Ovary (tissue), 9 donors: ENCODE results near the gene TAF8. TPM values are rescaled to one million over a fixed set of nuclear protein-coding genes. Genes with fewer than 3 reads are reported as not detected.

Experiments
- DNase-seq, 5 donors: peaks; one replicate each; pipeline ENCODE4 v3.0.0-alpha.2; 2019 to 2020
- H3K27ac ChIP-seq, 2 donors: fragments of 200-600 bp; one replicate each; pipeline versions ENCODE4 v1.5.1 to v1.8.0; 2019 to 2022
- H3K27me3 ChIP-seq: fragments of 200-600 bp; one replicate; pipeline ENCODE4 v1.8.0; 2022
- H3K36me3 ChIP-seq: fragments of 200-600 bp; sonication (generic); one replicate; pipeline ENCODE4 v1.5.1; 2019
- H3K4me1 ChIP-seq: one replicate; pipeline ENCODE4 v1.8.1; 2013; ENCODE audit warnings: mild to moderate bottlenecking, moderate library complexity; ENCODE audit not compliant: insufficient read depth
- H3K4me3 ChIP-seq: fragments of 200-600 bp; sonication (generic); one replicate; pipeline ENCODE4 v1.5.1; 2017
- H3K9me3 ChIP-seq, 2 donors: fragments of 200-600 bp in 1 of 2; sonication (generic) in 1 of 2; one replicate each; pipeline versions ENCODE4 v1.5.1 to v1.8.1; 2013 to 2019; ENCODE audit warnings: mild to moderate bottlenecking in 1 of 2, moderate library complexity in 1 of 2
- EP300 ChIP-seq: sonication (generic); formaldehyde crosslinking; IDR thresholded peaks from one replicate; pipeline ENCODE4 v1.6.1; 2017; ENCODE audit warnings: antibody characterized with exemption
- POLR2A ChIP-seq: fragments of 450-650 bp; IDR thresholded peaks from one replicate; pipeline ENCODE4 v1.6.1; 2017; ENCODE audit warnings: antibody characterized with exemption, mild to moderate bottlenecking, moderate library complexity
- WGBS, 3 donors: extraction: QIAGEN DNeasy Blood & Tissue Kit in 1 of 3; methylation state at CpG; one replicate each; pipeline versions ENCODE4 v1.1.5 to v1.1.7; 2013 to 2017; 5-methylcytosine and 5-hydroxymethylcytosine counted together
- intact Hi-C, 4 donors: fragments of 100-400 bp; cut with DNase I; formaldehyde crosslinking; loops; one replicate each; pipeline versions ENCODE4 v1.11.0 to v1.15.1; 2022 to 2023
- polyA plus RNA-seq, 2 donors: library from polyadenylated mRNA; stranded (reverse); fragments of 200-250 nt in 1 of 2; fragments of 350-450 nt in 1 of 2; fragmentation: Illumina TruSeq in 1 of 2; extraction: RNeasy Lipid Tissue Mini Kit (QIAGEN cat#74804) in 1 of 2; gene quantifications; one replicate each; pipeline ENCODE4 v1.2.3, GENCODE V29; 2013 to 2014
- total RNA-seq, 7 donors: library from RNA; depleted of rRNA in 2 of 7; stranded (reverse); fragments of >200 nt in 2 of 7; fragmentation: NEBNext Ultra II Directional in 3 of 7; extraction: Animal tissue kit (Norgen Biotek cat#: 25700) in 3 of 7; gene quantifications; one replicate each; pipeline versions ENCODE4 v1.1.0 to v1.2.4, GENCODE V29; 2016 to 2023
- TF ChIP-seq, protein P1 (sequence below), 3 donors: fragments of 450-650 bp in 2 of 3; fragments of 200-600 bp in 1 of 3; IDR thresholded peaks; one replicate each; pipeline versions ENCODE4 v1.5.1 to v1.8.0; 2016 to 2022; ENCODE audit warnings: antibody characterized with exemption in 3 of 3, mild to moderate bottlenecking in 1 of 3
- donor health status: DM: no; HTN: no; CAD: no; lungs with moderate emphysema.
- donor health status: DM: no; HTN: no; CAD: no.
- donor health status: Bipolar disorder and iron deficiency.
- donor health status: DM: yes; HTN: yes; CAD: no.
- donor health status: DM: no; HTN: no; CAD: no.
- donor health status: DM: yes; HTN: yes; CAD: no.

TAF8 gene
- total and polyA plus RNA-seq, 9 donors: 9.2 to 21.3 (median 12.9) TPM

- H3K27ac ChIP-seq: no peak overlapping the region
- no peak overlapping the region for H3K4me3 ChIP-seq
- no peaks in the 10 kb centered on the region for H3K4me1 ChIP-seq
- TF ChIP-seq, protein P1, sequence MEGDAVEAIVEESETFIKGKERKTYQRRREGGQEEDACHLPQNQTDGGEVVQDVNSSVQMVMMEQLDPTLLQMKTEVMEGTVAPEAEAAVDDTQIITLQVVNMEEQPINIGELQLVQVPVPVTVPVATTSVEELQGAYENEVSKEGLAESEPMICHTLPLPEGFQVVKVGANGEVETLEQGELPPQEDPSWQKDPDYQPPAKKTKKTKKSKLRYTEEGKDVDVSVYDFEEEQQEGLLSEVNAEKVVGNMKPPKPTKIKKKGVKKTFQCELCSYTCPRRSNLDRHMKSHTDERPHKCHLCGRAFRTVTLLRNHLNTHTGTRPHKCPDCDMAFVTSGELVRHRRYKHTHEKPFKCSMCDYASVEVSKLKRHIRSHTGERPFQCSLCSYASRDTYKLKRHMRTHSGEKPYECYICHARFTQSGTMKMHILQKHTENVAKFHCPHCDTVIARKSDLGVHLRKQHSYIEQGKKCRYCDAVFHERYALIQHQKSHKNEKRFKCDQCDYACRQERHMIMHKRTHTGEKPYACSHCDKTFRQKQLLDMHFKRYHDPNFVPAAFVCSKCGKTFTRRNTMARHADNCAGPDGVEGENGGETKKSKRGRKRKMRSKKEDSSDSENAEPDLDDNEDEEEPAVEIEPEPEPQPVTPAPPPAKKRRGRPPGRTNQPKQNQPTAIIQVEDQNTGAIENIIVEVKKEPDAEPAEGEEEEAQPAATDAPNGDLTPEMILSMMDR (IDR thresholded peaks at IDR 0.05): no peak
- no peak for TF ChIP-seq EP300
- TF ChIP-seq POLR2A: no peak
- H3K9me3 ChIP-seq: no peaks in the 10 kb centered on the region
- no peak for DNase-seq
- intact Hi-C loops: no loop called here
- H3K36me3 ChIP-seq: no peaks in the 10 kb centered on the region
- H3K27me3 ChIP-seq: no peaks in the 10 kb centered on the region
- whole genome bisulfite sequencing, 3 donors: 62 to 66% (median 65%) methylated on average over 8 to 10 of the region's 10 CpGs
Observed at GRCh38 chr6:42118162-42119001, 68.1 kb downstream of the TAF8 start.

DNA sequence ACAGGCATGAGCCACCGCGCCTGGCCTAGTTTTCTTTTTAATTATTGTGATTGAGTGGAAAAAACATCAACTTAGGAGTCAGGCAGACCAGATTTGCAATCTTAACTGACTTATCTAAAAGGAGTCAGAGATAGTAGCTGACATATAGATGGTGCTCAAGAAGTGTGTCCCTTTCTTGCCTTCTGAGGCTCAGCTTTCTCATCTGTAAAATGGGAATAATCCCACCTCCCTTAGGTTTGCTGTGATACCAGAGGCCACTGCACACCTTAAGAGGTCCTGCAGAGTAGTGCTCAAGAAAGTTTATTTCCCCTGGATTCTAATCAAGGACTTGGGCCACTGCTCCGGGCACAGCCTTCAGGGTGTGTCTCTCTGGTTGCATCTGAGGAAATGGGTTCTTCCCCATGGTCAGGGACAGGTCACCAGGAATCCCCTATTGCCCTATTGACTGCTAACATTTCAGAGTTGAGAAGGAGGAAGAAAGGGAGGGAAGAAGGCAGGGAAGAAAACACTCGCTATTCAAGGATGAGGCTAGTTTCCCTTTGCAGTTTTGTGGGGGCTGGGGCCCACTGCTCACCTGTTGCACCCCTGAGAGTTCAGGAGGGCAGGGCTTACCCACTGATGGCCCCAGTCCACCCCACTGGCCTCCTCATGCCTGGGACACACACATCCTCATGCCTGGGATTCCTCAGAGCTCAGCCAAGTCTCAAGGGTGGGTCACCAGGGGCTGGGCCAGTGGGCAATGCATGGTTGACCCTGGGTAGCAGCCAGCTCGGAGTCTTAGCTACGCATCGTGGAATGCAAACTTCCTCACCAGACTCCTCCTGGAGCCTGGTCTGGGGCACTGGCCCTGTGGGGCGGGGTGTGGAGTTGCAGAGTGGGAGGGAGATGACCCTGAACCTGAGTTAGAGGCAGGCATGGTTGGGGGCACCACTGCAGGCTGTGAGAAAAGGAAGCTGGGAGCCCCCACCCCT, 70.9 kb downstream of the TAF8 start:
- Histone ChIP-seq H3K4me3 (no peak overlapping the region), H3K4me1 (no peaks in the 10 kb centered on the region), H3K27ac (no peak overlapping the region), H3K36me3 (no peaks in the 10 kb centered on the region), H3K27me3 (no peaks in the 10 kb centered on the region), H3K9me3 (no peaks in the 10 kb centered on the region)
- no peak for TF ChIP-seq POLR2A
- TF ChIP-seq EP300: no peak
- TF ChIP-seq, protein P1 (IDR thresholded peaks at IDR 0.05): no peak
- 51 to 70% (median 61%) methylated on average over 8 of the region's 8 CpGs for WGBS, 3 donors
- no peak for DNase-seq
- intact Hi-C loops: no loop called here

DNA sequence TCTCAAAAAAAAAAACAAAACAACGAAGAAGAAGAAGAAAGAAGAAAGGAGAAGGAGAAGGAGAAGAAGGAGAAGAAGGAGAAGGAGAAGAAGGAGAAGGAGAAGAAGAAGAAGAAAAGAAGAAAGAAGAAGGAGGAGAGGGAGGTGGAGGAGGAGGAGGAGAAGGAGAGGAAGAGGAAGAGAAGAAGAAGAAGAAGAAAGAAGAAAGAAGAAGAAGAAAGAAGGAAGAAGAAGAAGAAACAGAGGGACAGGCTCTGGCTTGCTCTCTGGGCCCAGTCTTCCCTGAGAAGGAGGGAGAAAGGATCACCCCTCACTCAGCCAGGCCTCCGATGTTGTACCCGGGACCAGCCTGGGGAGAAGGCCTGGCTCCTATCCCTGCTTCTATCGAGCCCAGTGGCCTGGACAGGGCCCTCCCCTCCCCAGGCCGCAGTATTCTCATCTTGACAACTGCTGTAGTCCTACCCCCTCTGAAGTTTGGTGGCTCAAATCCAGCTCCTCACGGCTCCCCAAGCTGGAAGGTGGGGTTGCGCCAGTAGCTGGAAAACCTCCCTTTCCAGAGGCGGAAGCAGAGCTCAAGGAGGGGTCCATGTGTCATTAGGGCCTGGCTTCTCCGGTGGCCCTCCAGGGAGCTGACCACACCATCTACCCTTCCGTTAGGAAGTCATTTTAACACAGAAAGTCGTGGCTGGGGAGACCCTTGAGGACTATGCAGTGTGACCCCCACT, 73.2 kb downstream of the TAF8 start:
- 76 to 81% (median 78%) methylated on average over 11 of the region's 11 CpGs for WGBS, 3 donors
- H3K4me3 ChIP-seq: no peak overlapping the region
- no peaks in the 10 kb centered on the region for H3K9me3 ChIP-seq
- TF ChIP-seq POLR2A (no peak), EP300 (no peak)
- TF ChIP-seq, protein P1 (IDR thresholded peaks at IDR 0.05): no peak
- H3K4me1 ChIP-seq: no peaks in the 10 kb centered on the region
- H3K36me3 ChIP-seq: no peaks in the 10 kb centered on the region
- DNase-seq: no peak
- H3K27ac ChIP-seq: no peak overlapping the region
- intact Hi-C loops: no loop called here
- no peaks in the 10 kb centered on the region for H3K27me3 ChIP-seq

- Histone ChIP-seq H3K4me3 (no peak overlapping the region), H3K27me3 (no peaks in the 10 kb centered on the region), H3K27ac (no peak overlapping the region), H3K9me3 (no peaks in the 10 kb centered on the region), H3K36me3 (no peaks in the 10 kb centered on the region), H3K4me1 (no peaks in the 10 kb centered on the region)
- intact Hi-C loops: no loop called here
- WGBS, 3 donors: 78 to 84% (median 79%) methylated on average over 8 to 9 of the region's 9 CpGs
- no peak for TF ChIP-seq EP300
- TF ChIP-seq, protein P1 (IDR thresholded peaks at IDR 0.05): no peak
- no peak for TF ChIP-seq POLR2A
- no peak for DNase-seq
Observed at GRCh38 chr6:42124223-42124836, 74.0 kb downstream of the TAF8 start.
